ENCODE data around the gene SARDH. TPM values are rescaled to one million over a fixed set of nuclear protein-coding genes. Genes with fewer than 3 reads are reported as not detected.
A peak's percentile ranks its signal among the peaks of the same experiment; 100 is the strongest.

The SARDH gene
- total RNA-seq, 2 experiments from 2014 or later: 5.5 to 5.6 TPM

GRCh38 chr9:133742251-133742650 lies 4.1 kb upstream of the SARDH start:
- Mint-ChIP-seq H3K27ac (no peak overlapping the region), H3K4me1 (ENCODE audit: low read depth) (peaks cover 11% of the 10 kb centered on the region), H3K9me3 (no peaks in the 10 kb centered on the region), H3K27me3 (no peaks in the 10 kb centered on the region), H3K4me3 (no peak overlapping the region), H3K36me3 (ENCODE audit: low read depth) (no peaks in the 10 kb centered on the region)
- ATAC-seq: no peak
- intact Hi-C loops (cut with micrococcal nuclease): no loop called here
- TF ChIP-seq CTCF (IDR thresholded peaks at IDR 0.05): no peak
- ChIA-PET POLR2A (no interaction called here), CTCF (interaction anchor here (0.6 to 2.2 kb wide), 30 partner anchors 8 to 267 kb away, joined by 3 to 18 read pairs (median 5); no protein-coding TSS in a partner anchor)
- DNase-seq: no peak

- ChIA-PET POLR2A (no interaction called here), CTCF (interaction anchor here (0.6 to 2.2 kb wide), 19 partner anchors 7 to 208 kb away, joined by 3 to 18 read pairs (median 5); no protein-coding TSS in a partner anchor)
- H3K36me3 Mint-ChIP-seq (ENCODE audit: low read depth): no peaks in the 10 kb centered on the region
- no peaks in the 10 kb centered on the region for H3K27me3 Mint-ChIP-seq
- peaks cover 11% of the 10 kb centered on the region for H3K4me1 Mint-ChIP-seq (ENCODE audit: low read depth)
- no peak overlapping the region for H3K27ac Mint-ChIP-seq
- H3K9me3 Mint-ChIP-seq: no peaks in the 10 kb centered on the region
- no peak overlapping the region for H3K4me3 Mint-ChIP-seq
- intact Hi-C loops (cut with micrococcal nuclease): no loop called here
- TF ChIP-seq CTCF (IDR thresholded peaks at IDR 0.05): no peak
- DNase-seq (no peak), ATAC-seq (no peak)
Measured at GRCh38 chr9:133741716-133742115, 3.6 kb upstream of the SARDH start.

- no peak for DNase-seq
- H3K4me1 Mint-ChIP-seq (ENCODE audit: low read depth): peaks cover 11% of the 10 kb centered on the region
- ChIA-PET CTCF (interaction anchor here (1.6 kb wide), 1 partner anchor 84 kb away, joined by 3 read pairs; no protein-coding TSS in a partner anchor), POLR2A (no interaction called here)
- H3K27ac Mint-ChIP-seq: no peak overlapping the region
- no peak overlapping the region for H3K4me3 Mint-ChIP-seq
- H3K36me3 Mint-ChIP-seq (ENCODE audit: low read depth): no peaks in the 10 kb centered on the region
- no peak for TF ChIP-seq CTCF (IDR thresholded peaks at IDR 0.05)
- intact Hi-C loops (cut with micrococcal nuclease): no loop called here
- ATAC-seq: no peak
- H3K9me3 Mint-ChIP-seq: no peaks in the 10 kb centered on the region
- H3K27me3 Mint-ChIP-seq: no peaks in the 10 kb centered on the region
Measured at GRCh38 chr9:133740911-133741310, 2.8 kb upstream of the SARDH start.

GRCh38 chr9:133739408-133740280 lies 1.5 kb upstream of the SARDH start:
- ATAC-seq: no peak
- intact Hi-C loops (cut with micrococcal nuclease): no loop called here
- Mint-ChIP-seq H3K9me3 (no peaks in the 10 kb centered on the region), H3K27ac (no peak overlapping the region), H3K4me1 (ENCODE audit: low read depth) (peaks cover 11% of the 10 kb centered on the region), H3K36me3 (ENCODE audit: low read depth) (no peaks in the 10 kb centered on the region), H3K27me3 (no peaks in the 10 kb centered on the region), H3K4me3 (no peak overlapping the region)
- TF ChIP-seq CTCF (IDR thresholded peaks at IDR 0.05): no peak
- ChIA-PET CTCF (interaction anchor here (1.0 to 1.4 kb wide), 3 partner anchors 10 to 254 kb away, joined by 3 to 5 read pairs (median 4); no protein-coding TSS in a partner anchor), POLR2A (no interaction called here)
- no peak for DNase-seq

GRCh38 chr9:133738640-133739225 lies 581 bp upstream of the SARDH start:
- H3K27ac Mint-ChIP-seq: no peak overlapping the region
- no peaks in the 10 kb centered on the region for H3K9me3 Mint-ChIP-seq
- no peaks in the 10 kb centered on the region for H3K36me3 Mint-ChIP-seq (ENCODE audit: low read depth)
- H3K4me3 Mint-ChIP-seq: peak overlapping the region; percentile 36
- peaks cover 11% of the 10 kb centered on the region for H3K4me1 Mint-ChIP-seq (ENCODE audit: low read depth)
- ATAC-seq: no peak
- intact Hi-C loops (cut with micrococcal nuclease): no loop called here
- ChIA-PET CTCF (interaction anchor here (0.8 to 1.8 kb wide), 7 partner anchors 12 to 256 kb away, joined by 3 to 8 read pairs (median 4); no protein-coding TSS in a partner anchor), POLR2A (interaction anchor here (0.6 kb wide), 1 partner anchor 242 kb away, joined by 3 read pairs; no protein-coding TSS in a partner anchor)
- no peaks in the 10 kb centered on the region for H3K27me3 Mint-ChIP-seq
- no peak for TF ChIP-seq CTCF (IDR thresholded peaks at IDR 0.05)
- no peak for DNase-seq

Data from activated CD8-positive, alpha-beta T cell treated with anti-CD3 and anti-CD28 coated beads for 36 hours (primary cell).